HPDE6-E6E7 (cell line): ENCODE results near the gene HSF2BP.
"Not testable (repeated sequence)": the region's sequence is repeated elsewhere in the genome, so short reads cannot be mapped to it uniquely, and the experiment has no call there.

Source experiments
- DNase-seq: peaks from one replicate; pipeline ENCODE4 v3.0.0; 2011; ENCODE audit warnings: missing footprints; ENCODE audit errors: extremely low spot score

HSF2BP gene

DNA sequence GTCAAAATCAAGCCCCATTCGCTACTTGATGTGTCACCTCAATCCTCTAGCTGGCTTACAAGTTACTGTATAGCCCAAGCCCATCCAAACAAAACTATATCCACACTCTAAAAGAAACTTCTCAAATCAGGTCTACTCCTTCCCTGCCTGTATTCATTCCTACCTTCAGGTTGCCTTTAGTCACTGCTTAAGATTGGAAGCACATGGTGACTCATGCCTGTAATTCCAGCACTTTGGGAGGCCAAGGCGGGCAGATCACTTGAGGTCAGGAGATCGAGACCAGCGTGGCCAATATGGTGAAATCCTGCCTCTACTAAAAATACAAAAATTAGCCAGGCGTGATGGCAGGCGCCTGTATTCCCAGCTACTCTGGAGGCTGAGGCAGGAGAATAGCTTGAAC lies 7.4 kb downstream of the HSF2BP start:
- DNase-seq = not testable (repeated sequence)

DNA sequence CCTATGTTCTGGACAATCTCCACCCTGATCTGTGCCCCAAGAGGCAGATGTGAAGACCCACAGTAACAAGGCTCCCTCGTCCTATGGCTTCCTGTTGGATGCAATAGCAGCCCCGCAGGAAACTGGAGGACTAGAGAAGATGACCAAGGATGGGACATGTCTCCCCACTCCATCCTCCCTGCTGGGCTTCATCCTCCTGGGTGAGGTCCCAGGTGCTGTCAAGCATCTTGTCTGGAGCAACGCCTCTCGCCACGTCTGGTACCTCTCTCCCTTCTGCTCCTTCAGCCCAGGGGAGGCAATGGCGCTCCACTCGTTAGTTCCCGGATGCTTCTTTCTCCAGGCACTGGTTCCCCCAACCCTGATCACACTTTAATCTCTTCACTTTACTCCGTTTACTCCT lies 11.1 kb downstream of the HSF2BP start:
- DNase-seq = no peak

DNA sequence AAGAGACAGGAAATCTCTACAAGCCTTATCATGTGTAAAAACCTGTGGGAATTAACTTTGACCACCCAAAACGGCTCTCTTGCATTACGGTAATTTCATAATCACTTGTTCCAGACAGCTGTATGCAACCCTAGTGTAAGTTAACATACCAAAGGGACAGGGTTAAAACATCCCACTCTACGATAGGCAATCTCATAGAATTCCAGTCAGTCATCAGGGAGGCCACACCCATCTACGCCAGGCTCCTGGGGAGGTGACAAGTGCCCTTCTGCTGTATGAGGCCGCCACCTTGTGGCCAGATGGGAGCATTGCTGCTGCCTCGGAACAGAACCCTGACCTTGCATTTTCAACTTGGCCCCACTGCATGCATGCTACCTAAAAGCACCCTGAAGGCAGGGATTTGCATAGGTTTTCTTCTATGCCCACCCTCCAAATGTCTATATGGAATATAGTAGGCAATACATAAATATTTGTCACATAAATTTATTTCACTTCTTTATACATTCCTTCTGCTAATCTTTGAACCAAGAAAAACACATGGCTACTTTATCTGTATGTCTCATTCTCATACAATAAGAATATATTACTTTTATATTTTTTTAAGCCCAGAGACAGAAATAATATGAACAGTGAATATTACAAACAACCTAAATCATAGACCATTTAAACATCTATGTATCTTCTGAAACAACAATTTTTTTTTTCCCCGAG lies 12.6 kb downstream of the HSF2BP start:
- peak; percentile 90 for DNase-seq

DNA sequence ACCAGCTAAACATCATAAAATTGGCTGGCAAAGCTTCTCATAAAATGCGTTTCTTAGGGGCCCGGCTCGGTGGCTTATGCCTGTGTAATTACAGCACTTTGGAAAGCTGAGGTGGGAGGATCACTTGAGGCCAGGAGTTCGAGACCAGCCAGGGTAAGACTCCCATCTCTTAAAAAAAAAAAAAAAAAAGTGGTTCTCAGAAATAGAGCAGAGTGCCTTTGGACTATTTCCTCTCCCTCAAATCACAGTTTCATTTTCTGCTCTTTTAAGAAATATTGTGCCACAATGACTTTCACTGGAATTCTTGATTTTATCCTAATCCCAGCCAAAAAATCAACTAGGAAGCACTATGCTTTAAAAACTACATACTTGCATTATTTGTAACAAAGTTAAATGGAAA lies 13.3 kb downstream of the HSF2BP start:
- no peak for DNase-seq

DNA sequence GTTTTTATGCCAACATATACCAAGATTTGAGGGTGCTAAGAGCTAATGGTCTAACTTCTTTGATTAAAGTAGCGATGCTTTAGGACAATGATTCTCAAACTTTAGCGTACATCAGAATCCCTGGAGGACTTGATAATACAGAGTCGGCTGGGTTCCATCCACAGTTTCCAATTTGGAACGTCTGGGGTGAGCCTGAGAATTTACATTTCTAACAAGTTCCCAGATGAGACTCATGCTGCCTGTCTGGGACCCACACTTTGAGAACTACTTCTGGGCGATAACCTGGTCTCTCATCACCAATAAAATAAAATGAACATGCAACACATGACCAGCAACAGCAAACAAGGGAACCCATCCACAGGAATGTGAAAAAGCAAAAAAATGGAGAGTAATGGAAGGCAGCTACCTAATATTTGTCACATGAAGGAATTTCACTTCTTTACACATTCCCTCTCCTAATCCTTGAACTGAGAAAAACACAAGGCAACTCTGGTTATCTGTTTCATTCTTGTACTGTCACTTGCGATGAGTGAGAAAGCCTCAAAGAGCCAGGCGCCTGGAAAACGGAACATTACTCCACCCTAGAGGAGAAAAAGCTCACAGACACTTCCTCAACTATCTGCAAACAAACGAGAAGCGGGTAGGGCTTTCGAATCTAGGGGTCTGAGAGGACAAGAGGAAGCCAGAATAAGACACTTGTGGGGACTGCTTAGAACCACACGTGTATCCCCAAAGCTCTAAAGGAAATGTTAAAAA lies 14.0 kb downstream of the HSF2BP start:
- DNase-seq = peak; percentile 44

DNA sequence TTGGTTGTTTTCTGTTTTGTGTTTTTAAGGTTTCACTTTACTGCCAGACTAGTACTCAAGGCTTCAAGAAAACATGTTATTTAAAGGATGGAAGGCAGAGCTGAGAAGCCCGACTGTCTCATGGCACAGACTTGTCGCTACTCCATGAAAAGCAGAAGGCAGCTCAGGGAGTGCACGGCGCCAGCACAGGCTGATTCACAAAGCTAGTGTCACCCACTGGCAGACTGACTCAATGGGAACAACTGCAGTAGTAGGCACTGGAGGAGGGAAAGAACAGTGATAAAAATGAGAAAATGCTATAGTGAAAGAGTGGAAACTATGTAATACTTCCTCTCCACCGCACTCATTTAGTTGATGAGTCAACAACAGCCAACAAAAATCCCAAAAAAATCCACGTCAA lies 14.7 kb downstream of the HSF2BP start:
- DNase-seq = no peak

DNA sequence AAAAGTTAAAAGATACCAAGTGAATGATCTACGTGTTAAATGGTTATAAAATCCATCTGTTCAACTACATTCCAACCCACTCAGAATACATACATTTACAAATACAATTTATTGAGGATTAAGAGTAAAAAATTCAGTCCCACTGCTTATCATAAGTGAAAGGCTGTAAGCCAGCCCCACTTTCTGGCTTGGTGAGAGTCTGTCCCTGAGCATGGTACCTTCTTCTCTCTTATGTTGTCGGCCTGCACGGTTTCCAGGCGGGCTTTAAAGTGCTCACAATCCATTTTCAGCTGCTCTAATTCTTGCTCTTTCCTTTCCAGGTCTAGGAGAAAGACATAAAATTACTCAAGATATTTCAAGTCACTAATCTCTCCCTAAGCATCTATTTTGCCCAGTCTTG lies 15.2 kb downstream of the HSF2BP start:
- DNase-seq = no peak

DNA sequence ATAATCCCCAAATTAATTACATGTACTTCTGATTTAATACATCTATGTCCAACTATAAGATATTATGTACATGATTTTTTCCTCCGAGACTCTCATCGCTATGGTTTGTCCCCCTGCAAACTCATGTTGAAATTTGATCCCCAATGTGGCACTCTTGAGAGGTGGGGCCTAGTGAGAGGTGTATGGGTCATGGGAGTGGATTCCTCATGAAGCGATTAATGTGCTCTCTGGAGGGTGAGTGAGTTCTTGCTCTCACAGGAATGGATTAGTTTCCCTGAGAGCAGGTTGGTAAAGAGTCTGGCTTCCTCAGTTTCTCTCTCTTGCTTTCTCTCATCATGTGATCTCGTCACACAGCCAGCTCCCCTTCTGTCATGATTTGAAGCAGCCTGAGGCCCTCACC lies 16.1 kb downstream of the HSF2BP start:
- no peak for DNase-seq

DNA sequence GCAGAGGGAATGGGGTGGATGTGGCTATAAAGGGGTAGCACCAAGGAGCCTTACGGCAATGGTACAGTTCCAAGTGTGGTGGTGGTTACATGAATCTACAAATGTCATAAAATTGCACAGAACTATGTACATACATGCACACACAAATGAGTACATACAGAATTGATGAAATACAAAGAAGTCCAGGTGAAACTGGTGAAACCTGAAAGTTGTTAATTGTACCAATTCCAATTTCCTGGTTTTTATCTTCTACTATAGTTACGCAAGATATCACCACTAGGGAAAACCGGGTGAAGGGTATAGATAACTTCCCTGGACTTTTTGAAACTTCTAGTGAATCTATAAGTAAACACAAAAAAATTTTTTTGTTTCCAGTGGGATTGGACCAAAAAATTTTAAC lies 18.9 kb downstream of the HSF2BP start:
- DNase-seq = no peak

DNA sequence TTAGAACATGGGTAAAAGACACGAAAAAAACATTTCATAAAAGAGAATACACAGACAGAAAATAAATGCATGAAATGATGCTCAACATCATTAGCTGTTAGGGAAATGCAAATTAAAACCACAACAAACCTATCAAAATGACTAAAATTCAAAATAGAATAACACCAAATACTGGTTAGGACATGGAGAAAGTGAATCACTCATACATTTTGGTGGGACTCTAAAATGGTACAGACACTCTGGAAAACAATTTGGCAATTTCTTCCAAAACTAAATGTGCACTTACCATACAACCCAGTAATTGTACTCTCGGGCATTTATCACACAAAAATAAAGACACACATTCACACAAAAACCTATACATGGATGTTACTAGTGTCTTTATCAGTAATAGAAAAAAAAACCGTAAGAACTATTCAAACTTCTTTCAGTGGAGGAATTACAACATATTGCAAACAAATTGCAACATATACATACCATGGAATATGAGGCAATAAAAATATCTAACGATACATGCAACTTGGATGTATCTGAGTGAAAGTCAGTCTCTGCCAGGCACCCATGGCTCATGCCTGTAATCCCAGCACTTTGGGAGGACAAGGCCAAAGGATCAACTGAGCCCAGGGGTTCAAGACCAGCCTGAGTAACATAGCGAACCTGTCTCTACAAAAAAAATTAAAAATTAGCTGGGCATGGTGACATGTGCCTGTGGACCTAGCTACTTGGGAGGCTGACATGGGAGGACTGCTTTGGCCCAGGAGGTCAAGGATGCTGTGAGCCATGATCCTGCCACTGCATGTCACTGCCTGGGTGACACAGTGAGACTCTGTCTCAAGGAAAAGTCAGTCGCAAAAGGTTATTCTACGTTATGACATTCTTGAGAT lies 19.6 kb downstream of the HSF2BP start:
- peak; percentile 21 for DNase-seq

DNA sequence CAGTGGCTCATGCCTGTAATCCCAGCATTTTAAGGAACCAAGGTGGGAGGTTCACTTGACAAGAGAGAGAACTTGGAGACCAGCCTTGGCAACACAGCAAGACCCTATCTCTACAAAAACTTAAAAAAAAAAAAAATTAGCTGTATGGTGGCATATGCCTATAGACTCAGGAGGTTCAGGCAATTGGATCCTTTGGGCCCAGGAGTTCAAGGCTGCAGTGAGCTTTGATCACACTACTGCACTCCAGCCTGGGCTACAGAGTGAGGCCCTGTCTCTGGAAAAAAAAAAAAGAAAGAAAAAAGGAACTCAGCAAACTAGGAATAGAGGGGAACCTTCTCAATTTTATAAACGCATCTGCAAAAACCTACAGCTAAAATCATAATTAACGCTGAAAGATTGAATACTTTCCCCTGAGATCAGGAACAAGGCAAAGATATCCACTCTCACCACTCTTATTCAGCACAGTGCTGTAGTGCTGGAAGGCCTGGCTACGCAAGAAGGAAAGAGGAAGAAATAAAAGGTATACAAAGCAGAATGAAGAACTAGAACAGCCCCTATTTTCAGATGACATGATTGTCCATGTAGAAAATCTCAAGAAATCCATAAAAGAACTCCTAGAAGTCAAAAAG lies 21.6 kb downstream of the HSF2BP start:
- DNase-seq = no peak

DNA sequence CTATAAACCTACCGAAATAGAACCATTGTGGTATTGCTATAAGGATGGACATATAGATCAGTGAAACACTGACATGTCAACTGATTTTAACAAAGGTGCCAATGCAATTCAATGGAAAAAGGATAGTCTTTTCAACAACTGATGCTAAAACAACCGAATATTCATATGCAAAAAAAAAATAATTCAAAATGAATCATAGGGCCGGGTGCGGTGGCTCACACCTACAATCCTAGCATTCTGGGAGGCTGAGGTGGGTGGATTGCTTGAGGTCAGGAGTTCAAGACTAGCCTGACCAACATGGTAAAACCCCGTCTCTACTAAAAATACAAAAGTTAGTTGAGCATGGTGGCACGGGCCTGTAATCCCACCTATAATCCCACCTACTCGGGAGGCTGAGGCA lies 23.9 kb downstream of the HSF2BP start:
- DNase-seq = no peak

DNA sequence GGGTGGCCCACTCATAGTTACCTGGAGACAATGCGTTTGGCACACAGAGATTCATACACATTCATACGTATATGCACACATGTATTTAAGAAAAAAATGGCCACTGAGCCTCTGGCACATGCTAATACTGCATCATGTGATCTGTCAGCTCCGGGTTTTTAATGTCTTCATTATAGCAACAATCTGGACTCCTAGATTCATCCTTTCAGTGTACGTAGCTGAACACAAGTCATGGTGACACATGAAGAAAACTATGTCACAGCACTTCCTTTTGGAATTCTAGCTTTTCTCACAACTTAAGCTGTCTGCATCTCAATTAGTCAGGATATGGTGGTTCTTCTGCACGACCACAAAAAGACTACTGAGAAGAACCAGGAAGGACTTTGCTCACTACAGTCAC lies 24.7 kb downstream of the HSF2BP start:
- DNase-seq = no peak

DNA sequence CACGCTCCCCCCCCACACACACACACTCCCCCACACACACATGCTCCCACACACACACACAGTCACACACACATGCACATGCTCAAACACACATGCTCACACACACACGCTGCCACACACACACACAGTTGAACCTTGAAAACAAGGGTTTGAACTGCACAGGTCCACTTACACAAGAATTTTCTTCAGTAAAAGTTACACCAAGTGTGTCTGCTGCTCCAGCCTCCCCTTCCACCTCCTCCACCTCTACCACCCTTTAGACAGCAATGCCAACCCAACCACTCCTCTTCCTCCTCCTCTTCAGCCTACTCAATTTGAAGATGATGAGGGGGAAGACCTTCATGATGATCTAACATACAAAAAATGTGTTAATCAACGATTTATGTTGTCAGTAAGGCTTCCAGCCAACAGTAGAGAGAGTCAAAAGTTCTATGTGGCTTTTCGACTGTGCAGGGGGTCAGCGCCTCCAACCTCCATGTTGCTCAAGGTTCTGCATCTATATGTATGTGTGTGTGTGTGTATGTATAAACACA lies 26.8 kb downstream of the HSF2BP start:
- no peak for DNase-seq

DNA sequence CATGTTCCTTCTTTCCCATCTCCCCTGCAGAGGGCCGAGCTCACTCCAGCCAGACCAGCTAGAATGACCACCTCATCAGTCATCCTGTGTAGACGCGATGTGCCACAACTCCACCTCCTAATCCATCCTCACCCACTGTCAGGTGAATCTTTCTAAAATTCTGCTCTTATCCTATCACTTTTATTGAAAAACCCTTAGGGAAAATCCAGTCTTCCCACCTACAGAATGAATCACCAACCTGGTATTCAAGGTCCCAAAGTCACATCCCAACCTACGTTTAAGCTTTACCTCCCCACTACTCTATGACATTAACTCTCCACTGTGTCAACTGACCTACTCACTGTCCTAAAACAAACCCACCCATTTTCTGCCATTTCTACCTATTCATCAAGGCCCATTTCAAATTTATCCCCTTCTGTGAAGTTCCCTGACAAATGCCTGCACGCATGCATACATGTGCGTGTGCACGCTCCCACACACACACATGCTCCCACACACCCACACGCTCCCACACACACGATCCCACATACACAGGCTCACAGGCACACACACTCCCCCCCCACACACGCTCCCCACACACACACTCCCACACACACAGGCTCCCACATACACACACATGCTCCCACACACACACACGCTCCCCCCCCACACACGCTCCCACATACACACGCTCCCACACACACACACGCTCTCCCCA lies 27.7 kb downstream of the HSF2BP start:
- DNase-seq = no peak

DNA sequence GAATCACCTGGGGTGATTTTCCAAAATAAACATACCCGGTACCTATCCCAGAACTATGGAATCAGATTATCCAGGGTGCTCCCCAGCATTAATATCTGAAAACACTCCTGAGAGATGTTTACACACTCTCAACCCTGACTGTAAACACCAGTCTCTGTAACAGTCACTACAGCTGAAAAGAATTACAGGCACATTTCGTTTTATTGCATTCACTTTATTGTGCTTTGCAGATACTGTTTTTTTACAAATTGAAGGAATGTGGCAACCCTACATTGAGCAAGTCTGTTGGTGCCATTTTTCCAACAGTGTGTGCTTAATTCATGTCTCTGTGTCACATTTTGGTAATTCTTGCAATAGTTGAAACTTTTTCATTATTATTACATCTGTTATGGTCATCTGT lies 31.8 kb downstream of the HSF2BP start:
- no peak for DNase-seq

DNA sequence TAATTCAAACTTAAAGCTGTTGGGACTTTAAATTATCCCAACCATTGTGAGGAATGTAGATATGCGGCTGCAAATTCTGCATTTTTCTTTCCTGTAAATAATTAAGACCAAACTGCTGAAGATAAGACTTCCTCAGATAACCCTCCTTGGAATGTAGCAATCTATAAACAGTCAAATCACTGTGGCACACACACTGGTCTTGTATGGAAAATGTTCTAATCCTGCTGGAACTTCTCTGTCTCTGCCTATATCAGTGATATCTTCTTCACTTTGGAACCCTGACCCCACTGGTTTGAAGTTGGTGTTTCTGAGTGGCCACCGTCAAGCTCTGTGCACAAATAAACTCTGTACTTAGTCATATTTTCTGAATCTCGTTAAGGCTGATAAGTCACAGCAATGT lies 32.9 kb downstream of the HSF2BP start:
- no peak for DNase-seq

DNA sequence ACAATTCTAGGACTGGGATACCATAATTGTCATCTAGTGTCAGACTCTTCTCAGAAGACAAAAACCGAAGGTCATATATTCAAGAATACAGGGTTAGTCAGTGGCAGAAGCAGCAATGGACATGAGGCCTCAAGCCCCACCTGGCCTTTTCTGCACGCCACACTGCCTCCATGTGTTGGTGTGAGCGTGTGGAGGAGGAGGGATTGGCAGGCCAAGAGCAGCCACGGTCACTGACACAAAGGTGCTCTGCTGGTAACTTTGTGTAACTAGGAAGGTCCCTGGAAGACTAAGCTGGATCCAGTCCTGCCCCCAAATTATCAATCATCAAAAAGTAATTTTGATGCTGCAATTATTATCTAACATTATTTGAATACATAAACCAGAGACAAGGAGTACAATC lies 34.9 kb downstream of the HSF2BP start:
- DNase-seq = no peak

DNA sequence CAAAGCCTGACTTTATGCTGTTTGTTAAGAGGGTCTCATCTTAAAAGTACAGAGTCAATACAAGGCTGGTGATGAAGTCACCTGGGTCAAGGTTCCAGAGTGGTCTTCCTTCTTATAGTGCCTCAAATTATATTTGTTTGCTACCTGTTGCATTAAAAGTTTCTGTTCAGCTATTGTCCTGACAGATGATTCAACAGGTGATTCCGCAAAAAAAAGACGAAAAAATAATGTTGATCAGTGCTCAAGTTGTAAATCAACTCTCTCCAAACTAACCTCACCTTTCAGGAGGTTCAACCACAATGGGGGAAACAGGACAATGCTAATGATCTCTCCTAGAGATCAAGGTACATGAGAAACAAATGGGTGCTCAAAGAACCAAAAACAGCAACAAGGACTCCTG lies 35.7 kb downstream of the HSF2BP start:
- no peak for DNase-seq

DNA sequence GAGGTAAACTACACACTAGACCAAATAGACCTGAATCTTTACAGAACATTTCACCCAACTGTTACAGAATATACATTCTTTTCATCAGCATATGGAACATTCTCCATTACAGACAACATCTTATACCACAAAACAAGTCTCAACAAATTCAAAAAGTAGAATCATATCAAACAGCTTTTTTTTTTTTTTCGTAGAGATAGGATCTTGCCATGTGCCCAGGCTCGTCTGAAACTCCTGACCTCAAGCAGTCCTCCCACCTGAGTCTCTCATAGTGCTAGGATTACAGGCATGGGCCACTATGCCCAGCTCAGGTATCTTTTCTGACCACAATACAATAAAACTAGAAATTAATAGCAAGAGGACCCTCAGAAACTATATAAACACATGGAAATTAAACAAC lies 36.5 kb downstream of the HSF2BP start:
- no peak for DNase-seq

DNA sequence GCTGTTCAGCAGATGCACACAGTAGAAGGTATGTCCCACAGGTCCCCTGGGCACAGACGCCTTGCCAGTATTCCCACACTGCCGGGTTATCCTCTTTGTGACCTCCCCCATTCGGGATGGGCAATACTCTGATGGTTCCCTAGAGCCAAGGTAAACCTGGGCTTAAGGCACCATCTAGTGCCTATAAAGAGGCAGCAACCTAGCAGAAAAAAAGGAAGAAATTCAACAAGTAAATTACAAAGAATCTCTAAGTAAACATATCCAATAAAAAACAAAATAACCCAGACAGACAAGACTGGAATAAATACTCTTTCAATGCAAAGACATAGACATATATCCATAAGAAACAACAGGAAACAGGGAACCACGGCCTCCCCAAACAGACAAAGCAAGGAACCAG lies 39.4 kb downstream of the HSF2BP start:
- no peak for DNase-seq
